HG02571 (cell line): Measurements from ENCODE around the gene RDX.
A peak's percentile ranks its signal among the peaks of the same experiment; 100 is the strongest.
"Not testable (repeated sequence)": the region's sequence is repeated elsewhere in the genome, so short reads cannot be mapped to it uniquely, and the experiment has no call there.

Experiments
- ATAC-seq: cut with Tn5 transposase; IDR thresholded peaks from one replicate; pipeline ENCODE4 v1.9.1; 2021; ENCODE audit warnings: mild to moderate bottlenecking, moderate library complexity; ENCODE audit not compliant: unreplicated experiment

RDX gene

GRCh38 chr11:110306019-110306388 lies 9.6 kb upstream of the RDX start:
- ATAC-seq, result not testable (repeated sequence)

- ATAC-seq, result no peak
These were observed 9.0 kb upstream of the RDX start for GRCh38 chr11:110305169-110306018.

- no peak for ATAC-seq
These were observed 7.0 kb upstream of the RDX start for GRCh38 chr11:110303414-110303826.

GRCh38 chr11:110301577-110301976 lies 5.2 kb upstream of the RDX start:
- no peak for ATAC-seq

GRCh38 chr11:110301032-110301431 lies 4.6 kb upstream of the RDX start:
- ATAC-seq, result no peak

- ATAC-seq, result no peak
These were observed 2.8 kb upstream of the RDX start for GRCh38 chr11:110299006-110299785.

GRCh38 chr11:110298301-110298765 lies 1.9 kb upstream of the RDX start:
- ATAC-seq, result no peak

- ATAC-seq, result no peak
These were observed 1.4 kb upstream of the RDX start for GRCh38 chr11:110297726-110298300.

- ATAC-seq, result no peak
These were observed 787 bp upstream of the RDX start for GRCh38 chr11:110297076-110297725.

- ATAC-seq, result peak; percentile 54
These were observed 736 bp downstream of the RDX start for GRCh38 chr11:110295531-110296225.

- no peak for ATAC-seq
These were observed 1.3 kb downstream of the RDX start for GRCh38 chr11:110295086-110295485.

GRCh38 chr11:110294509-110294908 lies 1.9 kb downstream of the RDX start:
- ATAC-seq, result no peak

GRCh38 chr11:110293389-110293788 lies 3.0 kb downstream of the RDX start:
- no peak for ATAC-seq

- ATAC-seq, result not testable (repeated sequence)
These were observed 4.3 kb downstream of the RDX start for GRCh38 chr11:110292146-110292545.

GRCh38 chr11:110290591-110291334 lies 5.7 kb downstream of the RDX start:
- ATAC-seq, result no peak

- no peak for ATAC-seq
These were observed 6.9 kb downstream of the RDX start for GRCh38 chr11:110289472-110289871.

GRCh38 chr11:110287537-110287936 lies 8.9 kb downstream of the RDX start:
- ATAC-seq, result peak; percentile 53

- no peak for ATAC-seq
These were observed 9.9 kb downstream of the RDX start for GRCh38 chr11:110286298-110287040.

- ATAC-seq, result no peak
These were observed 12.6 kb downstream of the RDX start for GRCh38 chr11:110283862-110284261.
